IPS-18a (cell line): Measurements from ENCODE around the gene SCO1.
"Not testable (repeated sequence)": the region's sequence is repeated elsewhere in the genome, so short reads cannot be mapped to it uniquely, and the experiment has no call there.

Experiments
- H3K27ac ChIP-seq: one replicate; pipeline ENCODE4 v1.5.1; 2013; ENCODE audit warnings: low read length
- H3K27me3 ChIP-seq: one replicate; pipeline ENCODE4 v1.6.1; 2013; ENCODE audit warnings: mild to moderate bottlenecking, low read length; ENCODE audit not compliant: control insufficient read depth, insufficient read depth
- H3K36me3 ChIP-seq: one replicate; pipeline ENCODE4 v1.6.1; 2013; ENCODE audit warnings: low read depth, low read length; ENCODE audit not compliant: control insufficient read depth
- H3K4me1 ChIP-seq: one replicate; pipeline ENCODE4 v1.6.1; 2013; ENCODE audit warnings: low read depth, low read length; ENCODE audit not compliant: control insufficient read depth
- H3K4me3 ChIP-seq: one replicate; pipeline ENCODE4 v1.5.1; 2013; ENCODE audit warnings: low read length
- H3K9ac ChIP-seq: one replicate; pipeline ENCODE4 v1.6.1; 2013; ENCODE audit warnings: mild to moderate bottlenecking, low read length, moderate library complexity
- H3K9me3 ChIP-seq: one replicate; pipeline ENCODE4 v1.6.1; 2013; ENCODE audit warnings: low read depth, low read length; ENCODE audit not compliant: control insufficient read depth

The SCO1 gene

GRCh38 chr17:10724546-10725195 lies 27.3 kb upstream of the SCO1 start:
- Histone ChIP-seq H3K9ac (no peak overlapping the region), H3K4me1 (peaks cover 5% of the 10 kb centered on the region), H3K36me3 (no peaks in the 10 kb centered on the region), H3K9me3 (no peaks in the 10 kb centered on the region), H3K4me3 (no peak overlapping the region), H3K27ac (no peak overlapping the region), H3K27me3 (peaks cover 5% of the 10 kb centered on the region)

- Histone ChIP-seq H3K4me3 (no peak overlapping the region), H3K27me3 (no peaks in the 10 kb centered on the region), H3K36me3 (no peaks in the 10 kb centered on the region), H3K27ac (no peak overlapping the region), H3K9ac (no peak overlapping the region), H3K4me1 (no peaks in the 10 kb centered on the region), H3K9me3 (no peaks in the 10 kb centered on the region)
Observed at GRCh38 chr17:10718547-10718946, 21.2 kb upstream of the SCO1 start.

GRCh38 chr17:10716218-10716617 lies 18.9 kb upstream of the SCO1 start:
- Histone ChIP-seq H3K36me3 (peaks cover 15% of the 10 kb centered on the region), H3K4me3 (no peak overlapping the region), H3K4me1 (no peaks in the 10 kb centered on the region), H3K27me3 (no peaks in the 10 kb centered on the region), H3K9ac (no peak overlapping the region), H3K9me3 (no peaks in the 10 kb centered on the region), H3K27ac (no peak overlapping the region)

GRCh38 chr17:10713318-10713717 lies 16.0 kb upstream of the SCO1 start:
- H3K36me3 ChIP-seq, result peaks cover 32% of the 10 kb centered on the region
- no peaks in the 10 kb centered on the region for H3K9me3 ChIP-seq

GRCh38 chr17:10705727-10706126 lies 8.4 kb upstream of the SCO1 start:
- Histone ChIP-seq H3K4me1 (no peaks in the 10 kb centered on the region), H3K4me3 (no peak overlapping the region), H3K9me3 (no peaks in the 10 kb centered on the region), H3K27me3 (no peaks in the 10 kb centered on the region), H3K27ac (no peak overlapping the region), H3K9ac (no peak overlapping the region), H3K36me3 (peaks cover 41% of the 10 kb centered on the region)

More at GRCh38 chr17:10713318-10713717, 16.0 kb upstream of the SCO1 start:
- Histone ChIP-seq H3K4me1 (no peaks in the 10 kb centered on the region), H3K9ac (no peak overlapping the region), H3K27me3 (no peaks in the 10 kb centered on the region), H3K4me3 (no peak overlapping the region), H3K27ac (no peak overlapping the region)

GRCh38 chr17:10702574-10702973 lies 5.2 kb upstream of the SCO1 start:
- H3K27ac ChIP-seq, result no peak overlapping the region
- no peaks in the 10 kb centered on the region for H3K4me1 ChIP-seq
- H3K9me3 ChIP-seq, result no peaks in the 10 kb centered on the region
- peaks cover 26% of the 10 kb centered on the region for H3K36me3 ChIP-seq
- no peak overlapping the region for H3K4me3 ChIP-seq
- H3K27me3 ChIP-seq, result no peaks in the 10 kb centered on the region
- no peak overlapping the region for H3K9ac ChIP-seq

- H3K4me1 ChIP-seq, result no peaks in the 10 kb centered on the region
- H3K27ac ChIP-seq, result no peak overlapping the region
- no peaks in the 10 kb centered on the region for H3K9me3 ChIP-seq
- no peak overlapping the region for H3K9ac ChIP-seq
- no peak overlapping the region for H3K4me3 ChIP-seq
- no peaks in the 10 kb centered on the region for H3K27me3 ChIP-seq
- peaks cover 10% of the 10 kb centered on the region for H3K36me3 ChIP-seq
Observed at GRCh38 chr17:10699856-10700255, 2.5 kb upstream of the SCO1 start.

- peak overlapping the region; percentile 30 for H3K27ac ChIP-seq
- no peaks in the 10 kb centered on the region for H3K27me3 ChIP-seq
- peaks cover 22% of the 10 kb centered on the region for H3K36me3 ChIP-seq
- H3K4me1 ChIP-seq, result no peaks in the 10 kb centered on the region
- H3K9ac ChIP-seq, result peak overlapping the region; percentile 89
- no peaks in the 10 kb centered on the region for H3K9me3 ChIP-seq
- peak overlapping the region; percentile 95 for H3K4me3 ChIP-seq
Observed at GRCh38 chr17:10698096-10698818, 924 bp upstream of the SCO1 start.

GRCh38 chr17:10695875-10696407 lies 1.4 kb downstream of the SCO1 start:
- H3K4me3 ChIP-seq, result peak overlapping the region; percentile 95
- not testable (repeated sequence) for H3K4me1 ChIP-seq, H3K9me3 ChIP-seq, H3K27me3 ChIP-seq, H3K27ac ChIP-seq
- peaks cover 45% of the 10 kb centered on the region for H3K36me3 ChIP-seq
- peak overlapping the region; percentile 89 for H3K9ac ChIP-seq

GRCh38 chr17:10687499-10687898 lies 9.8 kb downstream of the SCO1 start:
- Histone ChIP-seq H3K27me3 (no peaks in the 10 kb centered on the region), H3K4me3 (no peak overlapping the region), H3K36me3 (peaks cover 87% of the 10 kb centered on the region), H3K9me3 (no peaks in the 10 kb centered on the region), H3K4me1 (no peaks in the 10 kb centered on the region), H3K27ac (no peak overlapping the region), H3K9ac (no peak overlapping the region)

- H3K9ac ChIP-seq, result no peak overlapping the region
- H3K36me3 ChIP-seq, result peaks cover 89% of the 10 kb centered on the region
- H3K4me3 ChIP-seq, result no peak overlapping the region
- H3K4me1 ChIP-seq, result no peaks in the 10 kb centered on the region
- no peaks in the 10 kb centered on the region for H3K9me3 ChIP-seq
- no peak overlapping the region for H3K27ac ChIP-seq
- no peaks in the 10 kb centered on the region for H3K27me3 ChIP-seq
Observed at GRCh38 chr17:10683853-10684252, 13.5 kb downstream of the SCO1 start.
